ENCODE data around the gene KRTAP5-5.

DNA sequence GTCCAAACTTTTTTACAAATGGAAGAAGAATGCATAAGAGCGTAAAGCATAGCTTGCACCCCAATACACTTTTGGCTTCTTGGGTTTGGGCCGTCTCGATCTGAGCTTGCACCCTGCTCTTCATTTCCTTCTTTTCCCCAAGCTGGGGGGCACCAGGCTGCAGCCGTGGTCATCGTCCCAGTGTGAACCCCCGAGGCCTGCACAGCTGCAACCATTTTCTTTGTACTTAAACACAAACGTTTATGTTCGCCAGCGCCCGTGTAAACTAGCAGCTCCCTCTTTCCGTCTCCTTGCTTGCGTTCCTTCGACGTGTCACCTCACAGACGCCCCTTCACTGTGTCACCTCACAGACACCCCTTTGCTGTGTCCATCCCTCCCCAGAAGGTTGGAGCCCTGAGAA lies 10.1 kb downstream of the KRTAP5-5 start:
- TF ChIP-seq POLR2A (IDR thresholded peaks at IDR 0.05), result no peak
- TF ChIP-seq, protein P1, sequence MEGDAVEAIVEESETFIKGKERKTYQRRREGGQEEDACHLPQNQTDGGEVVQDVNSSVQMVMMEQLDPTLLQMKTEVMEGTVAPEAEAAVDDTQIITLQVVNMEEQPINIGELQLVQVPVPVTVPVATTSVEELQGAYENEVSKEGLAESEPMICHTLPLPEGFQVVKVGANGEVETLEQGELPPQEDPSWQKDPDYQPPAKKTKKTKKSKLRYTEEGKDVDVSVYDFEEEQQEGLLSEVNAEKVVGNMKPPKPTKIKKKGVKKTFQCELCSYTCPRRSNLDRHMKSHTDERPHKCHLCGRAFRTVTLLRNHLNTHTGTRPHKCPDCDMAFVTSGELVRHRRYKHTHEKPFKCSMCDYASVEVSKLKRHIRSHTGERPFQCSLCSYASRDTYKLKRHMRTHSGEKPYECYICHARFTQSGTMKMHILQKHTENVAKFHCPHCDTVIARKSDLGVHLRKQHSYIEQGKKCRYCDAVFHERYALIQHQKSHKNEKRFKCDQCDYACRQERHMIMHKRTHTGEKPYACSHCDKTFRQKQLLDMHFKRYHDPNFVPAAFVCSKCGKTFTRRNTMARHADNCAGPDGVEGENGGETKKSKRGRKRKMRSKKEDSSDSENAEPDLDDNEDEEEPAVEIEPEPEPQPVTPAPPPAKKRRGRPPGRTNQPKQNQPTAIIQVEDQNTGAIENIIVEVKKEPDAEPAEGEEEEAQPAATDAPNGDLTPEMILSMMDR (IDR thresholded peaks at IDR 0.05 in 8 of 11, conservative IDR thresholded peaks at IDR 0.05 in 3 of 11), result no peak
- no peak for TF ChIP-seq POLR2AphosphoS5 (IDR thresholded peaks at IDR 0.05)
